Medulla oblongata (tissue), 1 donor: ENCODE results near the gene ZGRF1.
"Not testable (repeated sequence)": the region's sequence is repeated elsewhere in the genome, so short reads cannot be mapped to it uniquely, and the experiment has no call there.

Experiments
- DNase-seq: peaks from one replicate; pipeline ENCODE4 v3.0.0-alpha.2; 2015; ENCODE audit errors: extremely low spot score

Gene ZGRF1

DNA sequence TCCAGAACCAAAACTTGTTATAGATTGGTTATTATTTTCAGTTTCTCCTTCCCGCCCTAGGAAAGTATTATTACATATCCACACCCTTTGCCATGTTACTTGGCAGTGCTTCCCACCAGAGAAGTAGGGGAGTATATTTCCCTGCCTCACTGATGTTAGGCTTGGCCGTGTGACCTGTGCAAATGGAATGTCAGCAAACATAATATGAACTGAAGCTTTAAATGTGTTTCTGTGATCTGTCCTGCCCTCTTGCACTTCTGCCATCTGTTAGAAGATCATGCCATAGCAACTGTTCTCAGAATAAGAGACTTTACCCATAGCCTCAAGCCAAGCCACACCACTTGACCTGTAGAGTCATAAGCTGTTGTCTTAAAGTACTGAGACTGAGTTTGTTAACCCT is 84.0 kb downstream of the ZGRF1 start:
- DNase-seq: no peak

DNA sequence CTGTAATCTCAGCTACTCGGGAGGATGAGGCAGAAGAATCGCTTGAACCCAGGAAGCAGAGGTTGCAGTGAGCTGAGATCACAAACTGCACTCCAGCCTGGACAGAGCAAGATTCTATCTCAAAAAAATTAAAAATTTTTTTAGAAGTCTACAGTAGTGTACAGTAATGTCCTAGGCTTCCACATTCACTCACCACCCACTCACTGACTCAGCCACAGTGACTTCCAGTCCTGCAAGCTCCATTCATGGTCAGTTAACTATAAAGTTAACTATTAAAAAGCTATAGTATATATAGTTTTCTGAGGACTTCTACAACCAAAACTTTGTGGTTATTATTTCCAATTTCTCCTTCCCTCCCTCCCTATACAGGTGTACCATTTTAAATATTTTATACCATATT is 86.0 kb downstream of the ZGRF1 start:
- DNase-seq: no peak

DNA sequence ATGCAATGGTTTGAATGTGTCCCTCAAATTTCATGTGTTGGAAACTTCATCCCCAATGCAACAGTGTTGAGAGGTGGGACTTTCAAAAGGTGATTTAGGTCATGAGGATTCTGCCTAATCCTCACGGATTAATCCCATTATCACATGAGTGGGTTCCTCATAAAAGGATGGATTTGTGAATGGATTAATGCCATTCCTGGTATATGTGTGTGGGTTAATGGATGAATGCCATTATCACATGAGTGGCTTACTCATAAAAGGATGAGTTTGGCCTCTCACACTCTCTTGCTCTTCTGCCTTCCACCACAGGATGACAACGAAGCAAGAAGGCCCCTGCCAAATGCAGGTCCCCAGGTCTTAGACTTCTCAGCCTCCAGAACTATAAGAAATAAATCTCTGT is 90.2 kb downstream of the ZGRF1 start:
- no peak for DNase-seq

DNA sequence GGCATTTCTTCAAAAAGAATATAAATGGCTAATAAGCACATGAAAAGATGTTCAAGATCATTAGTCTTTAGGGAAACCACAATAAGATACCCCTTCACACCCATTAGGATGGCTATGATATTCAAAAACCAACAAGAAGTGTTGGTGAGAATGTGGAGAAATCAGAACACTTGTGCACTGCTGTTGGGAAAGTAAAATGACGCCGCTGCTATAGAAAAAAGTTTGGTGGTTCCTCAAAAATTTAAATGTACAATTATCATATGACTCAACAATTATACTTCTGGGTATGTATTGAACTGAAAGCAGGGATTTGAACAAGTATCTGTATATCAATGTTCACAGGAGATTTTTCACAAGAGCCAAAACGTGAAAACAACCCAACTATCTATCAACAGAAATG is 91.4 kb downstream of the ZGRF1 start:
- no peak for DNase-seq

DNA sequence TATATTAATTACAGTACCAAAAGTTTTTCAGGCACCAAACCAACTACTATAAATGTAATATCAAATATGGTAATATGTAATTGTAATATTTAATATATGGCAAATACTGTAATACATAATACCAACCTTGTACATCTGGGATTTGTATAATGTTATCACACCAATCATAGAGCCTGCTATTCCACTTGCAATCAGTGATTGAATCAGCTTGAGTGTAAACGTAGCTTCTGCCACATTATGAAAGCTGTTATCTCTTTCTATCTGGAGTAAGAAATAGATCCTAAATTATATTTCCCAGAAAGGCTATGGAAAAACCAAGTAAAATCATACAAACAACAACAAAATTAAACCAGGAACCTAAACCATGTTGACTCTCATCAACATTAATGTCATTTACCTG is 96.0 kb downstream of the ZGRF1 start:
- DNase-seq: no peak

DNA sequence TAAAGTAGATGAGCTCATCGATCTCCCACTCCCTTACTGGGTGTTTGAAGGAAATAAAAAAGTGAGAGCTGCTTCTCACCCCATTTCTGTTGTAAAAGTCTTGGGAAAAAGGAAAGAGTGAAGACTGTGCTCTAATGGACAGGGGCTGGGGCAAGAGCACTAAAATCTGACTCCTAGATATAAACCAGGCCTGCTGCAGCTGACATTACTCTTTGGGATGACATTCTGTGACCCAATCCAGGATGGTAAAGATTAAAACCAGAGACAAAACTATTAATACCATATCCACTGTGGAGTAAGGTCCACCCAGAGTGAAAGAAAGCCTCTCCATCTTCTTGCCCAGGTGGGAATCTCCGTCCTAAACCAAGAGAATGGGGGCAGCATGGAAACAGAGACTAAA is 100.6 kb downstream of the ZGRF1 start:
- no peak for DNase-seq

DNA sequence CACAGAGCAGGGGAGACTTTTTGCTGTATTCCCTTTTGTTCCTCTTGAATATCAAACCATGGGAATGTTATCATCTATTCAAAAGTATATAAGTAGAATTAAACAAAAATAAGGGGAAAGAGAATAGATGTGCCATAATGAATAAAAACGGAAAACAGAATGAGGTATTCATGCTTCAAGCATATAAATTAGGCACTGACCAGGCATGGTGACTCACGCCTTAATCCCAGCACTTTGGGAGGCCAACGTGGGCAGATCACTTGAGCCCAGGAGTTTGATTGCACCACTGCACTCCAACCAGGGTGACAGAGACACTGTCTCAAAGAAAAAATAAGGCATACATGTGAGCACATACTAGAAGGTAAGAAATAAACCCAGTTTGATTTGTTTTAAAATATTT is 104.4 kb downstream of the ZGRF1 start:
- DNase-seq: no peak

DNA sequence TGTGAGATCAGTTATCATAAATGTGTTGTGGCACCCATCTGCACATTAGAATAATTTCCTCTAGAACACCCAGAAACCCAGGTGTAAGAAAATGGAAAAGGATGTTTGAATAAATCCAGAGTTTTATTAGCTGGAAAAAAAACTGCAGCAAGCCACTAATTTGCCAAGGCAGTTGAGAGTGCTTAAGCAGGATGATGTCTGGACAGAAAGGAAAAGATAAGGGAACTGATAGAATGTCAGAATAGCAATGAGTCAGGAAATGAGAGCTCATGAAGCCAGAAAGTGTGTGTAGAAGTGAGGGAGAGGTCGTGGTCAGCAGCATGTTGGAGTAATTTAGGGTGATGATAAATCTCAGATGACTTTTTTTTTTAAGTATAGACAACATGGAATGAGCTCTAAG is 105.6 kb downstream of the ZGRF1 start:
- DNase-seq: no peak

DNA sequence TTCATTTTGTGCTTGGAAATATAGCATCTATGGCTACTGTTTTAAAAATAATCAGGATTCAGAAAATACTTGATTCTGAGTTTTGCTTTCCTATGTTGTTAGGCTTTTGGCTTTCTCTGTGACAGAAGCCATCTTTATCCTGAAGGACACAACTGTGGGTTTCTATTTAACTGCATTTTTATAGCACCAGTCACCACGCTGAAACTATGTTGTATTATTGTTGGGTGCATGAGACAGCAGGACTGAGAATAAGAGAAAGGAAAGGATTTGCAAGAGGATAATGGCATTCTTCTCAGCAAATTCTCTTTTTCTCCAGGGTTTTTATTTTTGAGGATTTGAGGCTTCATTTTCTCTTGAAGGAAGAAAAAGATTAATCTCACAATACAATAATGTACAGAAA is 110.6 kb downstream of the ZGRF1 start:
- DNase-seq: no peak

DNA sequence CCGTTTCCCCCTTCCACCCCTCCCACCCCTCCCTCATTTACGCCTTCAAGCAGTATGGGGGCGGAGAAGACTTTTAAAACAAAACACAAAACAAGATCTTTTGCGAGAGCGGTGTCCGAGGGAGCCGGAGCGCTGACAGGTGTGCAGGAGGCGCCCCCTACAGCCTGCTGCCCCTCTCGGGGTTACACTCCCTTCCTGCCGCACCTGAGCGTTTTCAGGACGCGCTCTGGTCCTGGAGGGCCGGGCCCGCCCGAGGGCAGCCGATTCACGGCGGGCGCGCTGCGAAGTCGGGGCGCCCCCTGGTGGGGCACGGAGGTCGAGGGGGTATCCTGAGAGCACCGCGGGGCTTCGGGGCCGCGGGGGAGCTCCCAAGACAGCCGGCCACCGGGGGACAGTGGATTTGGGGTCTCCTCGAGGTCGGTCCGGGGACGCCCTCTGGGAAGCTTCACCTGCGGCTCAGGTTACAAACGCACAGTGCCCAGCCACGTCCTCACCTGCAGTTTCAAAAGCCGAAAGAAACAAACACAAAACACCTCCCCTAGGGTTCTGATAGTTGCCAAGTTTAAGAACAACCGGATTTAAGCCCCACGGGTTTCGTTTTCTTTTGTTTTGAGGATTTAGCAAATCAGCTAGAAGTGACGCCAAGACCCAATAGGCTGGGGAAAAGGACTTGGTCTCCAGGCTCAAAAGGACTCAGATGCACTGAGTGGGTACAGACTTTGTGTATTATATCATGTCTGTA is 112.8 kb downstream of the ZGRF1 start:
- peak; percentile 24 for DNase-seq

DNA sequence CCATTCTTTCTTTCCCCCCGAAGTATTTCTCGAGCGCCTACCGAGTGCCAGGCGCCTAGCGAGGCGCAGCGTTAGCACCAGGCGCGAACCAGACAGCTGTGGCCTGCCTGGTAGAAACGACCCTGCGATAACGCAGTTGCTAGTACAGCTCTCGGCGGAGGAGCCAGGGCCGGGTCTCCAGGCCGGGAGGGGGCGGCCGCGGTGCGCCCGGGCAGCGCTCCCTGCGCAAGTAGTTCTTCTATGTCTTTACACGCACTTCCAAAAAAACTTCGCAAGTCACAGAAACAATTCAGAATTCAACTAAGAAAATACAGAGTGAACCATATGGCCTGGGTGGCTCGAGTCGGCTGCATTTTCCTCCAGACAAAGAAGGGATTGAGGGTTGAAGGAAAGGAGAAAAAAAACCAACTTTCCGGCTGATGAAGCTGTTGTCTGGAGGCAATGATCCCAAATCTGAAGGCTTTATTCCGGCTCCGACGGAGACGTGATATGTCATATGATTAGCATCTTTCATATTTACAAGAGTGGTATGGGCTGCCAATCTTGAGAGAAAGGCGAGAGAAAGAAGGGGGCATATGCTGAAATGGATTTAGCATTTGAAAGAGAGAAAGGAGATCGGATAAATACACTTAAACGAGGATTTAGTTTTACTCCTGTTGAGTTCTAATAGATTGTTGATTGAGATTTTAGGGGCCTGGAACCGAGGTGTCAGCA is 113.5 kb downstream of the ZGRF1 start:
- no peak for DNase-seq

DNA sequence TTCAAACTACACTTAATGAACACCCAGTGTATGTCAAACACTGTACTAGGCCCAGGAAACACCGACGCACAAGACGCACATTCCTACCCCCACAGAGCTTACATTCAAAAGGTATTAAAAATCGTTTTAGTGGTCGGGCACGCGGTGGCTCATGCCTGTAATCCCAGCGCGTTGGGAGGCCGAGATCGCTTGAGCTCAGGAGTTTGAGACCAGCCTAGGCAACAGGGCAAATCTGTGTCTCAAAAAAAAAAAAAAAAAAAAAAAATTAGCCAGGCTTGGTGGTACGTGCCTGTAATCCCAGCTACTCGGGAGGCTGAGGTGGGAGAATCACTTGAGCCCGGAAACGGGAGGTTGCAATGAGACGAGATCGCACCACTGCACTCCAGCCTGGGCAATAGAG is 114.3 kb downstream of the ZGRF1 start:
- DNase-seq: not testable (repeated sequence)

DNA sequence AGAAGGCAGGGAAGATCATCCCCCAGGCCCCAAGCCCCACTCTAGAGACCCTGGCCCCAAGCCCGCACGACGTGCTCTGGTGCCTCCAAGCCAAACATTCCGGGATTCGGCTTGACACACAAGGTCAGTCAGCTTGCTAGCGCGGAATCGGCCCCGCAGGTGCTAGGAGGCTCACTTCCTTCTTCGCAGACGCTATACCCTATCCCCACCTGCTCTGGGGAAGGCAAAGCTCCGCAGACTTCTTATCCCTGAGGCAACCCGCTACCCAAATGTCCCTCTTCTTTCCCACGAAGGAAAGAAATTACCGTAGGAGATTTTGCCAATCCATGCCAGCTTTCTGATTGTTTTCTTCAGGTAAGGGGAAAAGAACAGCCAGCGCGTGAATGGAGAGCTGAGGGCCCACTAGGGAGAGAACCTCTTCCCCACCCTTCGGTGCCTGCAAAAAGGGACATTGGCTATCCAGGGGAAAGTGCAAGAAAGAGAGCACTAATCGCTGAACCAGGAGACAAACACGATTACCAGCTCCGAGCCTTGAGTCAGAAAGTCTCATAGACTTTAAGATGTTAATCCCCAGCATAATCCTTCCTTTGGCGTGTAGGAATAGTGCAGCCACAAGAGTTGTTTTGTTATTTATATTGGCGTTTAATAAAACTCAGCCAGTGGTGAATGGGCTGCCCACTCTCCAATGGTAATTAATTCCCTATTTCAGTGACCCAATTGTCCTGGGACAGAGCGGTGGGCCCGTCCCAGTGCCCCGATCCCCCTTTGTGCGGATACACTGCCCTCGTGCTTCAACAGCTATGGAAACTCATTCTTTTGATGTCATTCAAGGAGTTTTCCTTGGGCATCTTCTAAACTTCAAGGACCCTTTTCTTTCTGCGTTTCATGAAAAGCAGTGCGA is 115.3 kb downstream of the ZGRF1 start:
- no peak for DNase-seq

DNA sequence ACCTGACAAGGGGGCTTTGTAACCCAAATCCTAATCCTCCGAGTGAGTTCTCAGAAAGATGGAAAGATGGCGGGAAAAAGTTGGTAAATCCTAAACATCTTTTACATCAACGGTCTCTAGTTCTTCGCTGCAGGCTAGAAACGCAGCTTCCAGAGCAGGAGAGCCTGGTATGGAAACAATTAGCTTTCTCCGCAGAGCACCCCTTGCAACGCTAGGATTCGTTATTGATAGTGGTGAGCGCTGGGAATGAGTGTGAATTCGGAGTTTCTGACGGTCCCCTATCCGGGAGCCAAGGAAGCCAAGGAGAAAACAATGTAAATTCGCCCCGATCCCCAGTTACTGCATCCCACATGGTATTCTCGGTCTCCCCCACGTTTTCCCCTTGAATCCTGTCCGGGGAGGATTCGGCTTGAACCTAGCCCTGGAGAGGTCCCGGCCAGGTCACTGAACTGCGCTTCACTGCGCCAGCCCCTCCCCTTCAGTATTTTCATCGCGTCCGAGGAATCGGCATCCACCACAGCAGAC is 116.0 kb downstream of the ZGRF1 start:
- no peak for DNase-seq

DNA sequence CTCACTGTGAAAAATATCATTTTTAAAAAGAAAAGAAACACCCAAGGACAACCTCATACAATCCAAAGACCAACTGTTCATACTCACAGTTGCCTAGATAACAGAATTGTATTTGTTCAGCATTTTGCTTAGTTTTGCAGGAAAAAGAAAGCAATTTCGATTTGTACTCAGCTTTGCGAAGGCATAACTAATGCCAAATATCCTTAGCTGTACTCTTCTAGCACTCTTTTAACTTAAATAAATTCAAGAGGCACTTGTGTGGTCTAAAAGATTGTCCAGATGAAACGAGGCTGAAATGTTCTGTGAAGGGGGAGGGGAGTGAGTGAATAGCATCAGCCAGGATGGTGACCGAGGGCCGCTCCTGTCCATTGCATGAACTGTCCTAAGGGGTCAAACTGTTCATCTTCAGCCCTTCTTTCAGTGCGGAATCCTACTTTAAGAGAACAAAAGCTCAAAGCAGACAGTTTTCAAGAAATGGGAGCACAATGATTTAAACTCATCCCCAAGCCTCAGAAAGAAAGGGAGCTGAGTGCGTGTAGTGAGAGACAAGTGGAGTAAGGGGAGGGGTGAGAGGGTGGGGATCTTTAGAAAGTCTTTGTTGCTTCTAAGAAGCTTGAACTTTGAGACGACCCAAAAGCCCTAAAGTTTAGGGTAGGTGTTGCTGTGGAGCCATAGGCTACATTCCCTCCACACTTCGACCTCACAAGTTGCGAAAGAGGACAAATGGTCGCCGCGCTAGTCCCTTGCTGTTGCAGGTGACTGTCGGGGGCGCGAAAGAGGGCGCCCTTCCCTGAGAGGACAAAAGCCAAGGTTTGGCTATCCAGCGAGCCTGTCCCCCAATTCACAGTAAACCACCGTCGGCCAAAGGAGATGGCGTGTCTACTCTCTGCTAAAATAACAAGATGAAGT is 116.8 kb downstream of the ZGRF1 start:
- no peak for DNase-seq

DNA sequence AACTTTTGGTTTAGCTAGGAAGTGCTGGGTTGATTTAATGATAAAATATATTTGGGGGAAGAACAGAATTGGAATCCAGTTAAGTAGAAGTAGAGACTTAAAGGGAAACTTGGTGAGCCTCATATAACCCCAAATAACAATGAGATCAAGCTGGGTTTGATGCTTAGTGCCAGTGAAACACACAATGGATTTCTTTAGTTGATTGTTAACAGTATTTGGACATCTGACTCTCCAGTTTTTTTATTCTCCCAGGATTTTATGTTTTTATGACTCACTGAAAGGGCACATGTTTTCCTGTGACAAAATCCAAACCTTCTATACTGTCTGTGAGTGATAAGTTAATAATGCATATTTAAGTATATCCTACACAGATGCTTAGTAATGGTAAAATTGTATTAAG is 118.0 kb downstream of the ZGRF1 start:
- no peak for DNase-seq

DNA sequence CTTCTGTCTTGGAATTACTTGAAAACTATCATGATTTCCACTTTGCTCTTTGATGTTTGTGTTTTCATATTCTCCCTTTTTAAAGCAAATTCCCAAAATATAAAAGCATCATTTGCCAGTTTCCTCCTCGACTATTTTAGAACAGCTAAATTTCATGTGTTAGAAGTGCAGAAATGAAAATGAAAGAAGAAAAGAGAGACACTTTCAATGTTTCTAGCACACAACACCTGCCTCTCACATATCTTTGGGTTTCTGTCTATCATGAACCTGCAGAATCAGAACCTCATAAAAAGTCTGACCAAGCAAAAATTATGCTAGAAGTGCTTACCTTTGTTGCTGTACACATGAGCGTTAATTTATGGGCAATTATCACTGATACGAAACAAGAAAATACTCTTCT is 118.8 kb downstream of the ZGRF1 start:
- no peak for DNase-seq

DNA sequence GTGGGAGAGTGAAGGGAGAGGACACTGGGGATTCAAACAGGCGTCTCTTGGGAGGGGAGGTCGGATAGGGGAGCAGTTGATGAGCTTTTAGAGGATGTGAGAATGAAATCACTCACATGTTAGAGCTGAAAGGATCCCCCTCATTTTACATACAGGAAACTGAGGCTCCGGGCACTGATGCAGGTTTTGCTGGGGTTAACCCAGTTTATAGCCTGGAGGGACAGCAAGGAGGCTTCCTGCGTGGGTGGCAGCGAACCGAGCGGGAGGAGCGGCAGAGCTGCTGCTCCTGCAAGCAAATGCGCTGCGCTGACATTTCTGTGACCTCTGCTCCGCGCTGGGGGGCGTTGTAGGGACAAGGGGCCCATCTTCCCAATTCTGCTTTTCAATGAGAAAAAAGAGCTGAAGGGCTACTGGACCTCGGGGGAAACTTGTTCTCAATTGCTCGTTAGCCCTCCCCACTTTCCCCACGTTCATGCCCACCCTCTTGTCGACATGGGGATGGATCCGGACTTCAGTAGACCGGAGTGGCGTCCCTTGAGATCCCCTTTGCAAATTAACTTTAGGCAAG is 119.6 kb downstream of the ZGRF1 start:
- no peak for DNase-seq

DNA sequence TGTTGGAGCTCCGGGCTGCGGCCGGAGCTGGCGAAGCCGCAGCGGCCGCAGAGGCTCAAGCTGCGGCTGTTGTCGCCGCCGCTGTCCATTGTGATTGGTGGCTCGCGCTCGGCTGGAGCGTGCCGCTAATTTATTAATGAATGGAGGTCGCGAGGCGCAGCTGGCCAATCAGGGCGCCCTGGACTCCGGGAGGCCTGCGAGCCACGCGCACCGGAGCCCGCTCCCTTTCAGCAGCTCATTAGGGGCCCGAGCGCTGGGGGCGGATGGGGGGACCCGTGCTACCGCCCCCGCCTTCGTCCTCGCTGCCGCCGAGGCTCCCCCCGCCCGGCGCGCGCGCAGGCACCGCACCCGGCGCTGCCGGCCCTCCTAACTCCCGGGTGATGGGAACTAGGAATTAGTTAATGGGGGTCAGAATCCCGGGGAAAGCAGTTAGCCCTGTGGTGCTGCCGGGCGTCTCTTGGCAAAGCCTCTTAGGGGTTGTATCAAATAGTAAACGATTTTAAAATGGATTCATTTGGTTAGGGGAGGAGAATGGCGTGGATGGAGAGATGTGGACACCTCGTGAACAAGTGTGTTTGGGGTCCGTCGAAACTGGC is 120.1 kb downstream of the ZGRF1 start:
- no peak for DNase-seq

DNA sequence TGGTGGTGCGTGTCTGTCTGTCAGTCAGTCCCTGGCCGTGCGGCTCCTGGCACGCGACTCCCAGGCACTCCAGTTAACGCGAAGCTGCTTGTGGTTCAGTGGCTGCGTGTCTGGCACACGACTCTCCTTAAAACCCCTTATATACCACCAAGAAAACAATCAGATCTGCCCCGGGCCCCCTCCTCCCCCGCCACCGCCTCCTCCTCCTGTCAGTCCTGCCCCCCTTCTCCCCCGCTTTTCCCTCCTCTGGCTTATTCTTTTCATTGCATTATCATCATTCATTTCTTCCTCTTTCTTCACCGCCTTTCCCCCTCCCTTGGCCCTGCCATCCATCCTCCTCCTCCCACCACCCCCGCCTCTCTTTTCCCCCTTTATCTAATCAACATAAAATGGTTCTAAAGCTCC is 120.6 kb downstream of the ZGRF1 start, which contains the start of gene NEUROG2:
TSS of gene NEUROG2 (minus strand) at position 115 of the 405 bp plus-strand sequence. CDS start 705 bp downstream, outside the sequence.
- DNase-seq: no peak
